A673 (cell line): ENCODE measurements around the gene ARHGEF6. TPM values are rescaled to one million over a fixed set of nuclear protein-coding genes. Genes with fewer than 3 reads are reported as not detected.

Experiments used
- BruUV-seq: library from RNA; stranded (reverse); fragments of 400-500 nt; replicated peaks from 2 replicates; lab custom pipeline; 2021; lab: Mats Ljungman, UMichigan
- CTCF ChIA-PET: fragments of 300-600 bp; sonication (Branson Sonifier 250); formaldehyde crosslinking; loops from one replicate; lab custom pipeline; 2022; ENCODE audit warnings: antibody characterized with exemption; lab: Charles Lee
- POLR2A ChIA-PET: fragments of 300-600 bp; sonication (Branson Sonifier 250); formaldehyde crosslinking; loops from one replicate; lab custom pipeline; 2022; ENCODE audit warnings: antibody characterized with exemption; ENCODE audit not compliant: low non-redundant PET; lab: Charles Lee
- DNase-seq: peaks from one replicate; pipeline ENCODE4 v3.0.0-alpha.2; 2015; ENCODE audit warnings: low spot score
- H3K27ac ChIP-seq: fragments of 200-600 bp; sonication (generic); 2 replicates; pipeline ENCODE4 v1.5.1; 2016; ENCODE audit warnings: mixed run types, low read depth, mild to moderate bottlenecking, mixed read lengths, antibody characterized with exemption, low read length; ENCODE audit not compliant: poor library complexity, severe bottlenecking
- H3K27me3 ChIP-seq: fragments of 200-600 bp; sonication (generic); replicated peaks from 2 replicates; pipeline ENCODE4 v1.6.1; 2017; ENCODE audit warnings: mixed run types, low read depth, mild to moderate bottlenecking, mixed read lengths, antibody characterized with exemption, low read length; ENCODE audit not compliant: insufficient read depth, poor library complexity
- H3K36me3 ChIP-seq: fragments of 200-600 bp; sonication (generic); 2 replicates; pipeline ENCODE4 v1.6.1; 2016; ENCODE audit warnings: mixed run types, mild to moderate bottlenecking, mixed read lengths, antibody characterized with exemption, low read length; ENCODE audit not compliant: insufficient read depth, poor library complexity, severe bottlenecking
- H3K4me1 ChIP-seq: fragments of 200-600 bp; sonication (generic); 2 replicates; pipeline ENCODE4 v1.6.1; 2017; ENCODE audit warnings: mixed run types, mild to moderate bottlenecking, mixed read lengths, antibody characterized with exemption, low read length; ENCODE audit not compliant: insufficient read depth, poor library complexity, severe bottlenecking
- H3K4me3 ChIP-seq: fragments of 200-600 bp; sonication (generic); 2 replicates; pipeline ENCODE4 v1.5.1; 2016; ENCODE audit warnings: low read depth, mixed run types, mild to moderate bottlenecking, mixed read lengths, low read length; ENCODE audit not compliant: poor library complexity, severe bottlenecking
- H3K9me3 ChIP-seq: fragments of 200-600 bp; sonication (generic); 2 replicates; pipeline ENCODE4 v1.6.1; 2016; ENCODE audit warnings: mixed run types, low read depth, mild to moderate bottlenecking, mixed read lengths, antibody characterized with exemption, low read length; ENCODE audit not compliant: poor library complexity, severe bottlenecking
- CTCF ChIP-seq: fragments of 300-800, 200-600 bp; sonication (generic); conservative IDR thresholded peaks from 2 replicates; pipeline ENCODE4 v1.5.1; 2017; ENCODE audit warnings: low read depth, mild to moderate bottlenecking, antibody characterized with exemption, low read length, moderate library complexity, mixed read lengths
- EZH2 ChIP-seq: fragments of 200-600 bp; sonication (generic); IDR thresholded peaks from 2 replicates; pipeline ENCODE4 v1.6.1; 2017; ENCODE audit warnings: borderline replicate concordance, low read depth, mild to moderate bottlenecking, mixed read lengths, antibody characterized with exemption, low read length; ENCODE audit not compliant: poor library complexity, severe bottlenecking
- intact Hi-C: fragments of 100-400 bp; cut with micrococcal nuclease; formaldehyde crosslinking; loops from one replicate; pipeline ENCODE4 v1.10.0; 2022; ENCODE audit not compliant: unreplicated experiment
- total RNA-seq: library from RNA; stranded (reverse); gene quantifications from 2 replicates; pipeline ENCODE4 v1.2.3, GENCODE V29; 2021

Gene ARHGEF6
- total RNA-seq, 1 experiment from 2014 or later = 11.4 TPM

- no peaks in the 10 kb centered on the region for H3K9me3 ChIP-seq
- no TSS peak for BruUV-seq
- ChIA-PET CTCF (no interaction called here), POLR2A (no interaction called here)
- intact Hi-C loops = no loop called here
- no peaks in the 10 kb centered on the region for H3K36me3 ChIP-seq
- DNase-seq = peak; percentile 56
- no peaks in the 10 kb centered on the region for H3K27me3 ChIP-seq
- H3K4me3 ChIP-seq = no peak overlapping the region
- no peak overlapping the region for H3K27ac ChIP-seq
- TF ChIP-seq CTCF = no peak
- TF ChIP-seq EZH2 = no peak
- peaks cover 15% of the 10 kb centered on the region for H3K4me1 ChIP-seq
Observed at GRCh38 chrX:136639506-136640176, 141.1 kb downstream of the ARHGEF6 start.

- no peaks in the 10 kb centered on the region for H3K27me3 ChIP-seq
- peaks cover 15% of the 10 kb centered on the region for H3K4me1 ChIP-seq
- no TSS peak for BruUV-seq
- no peak overlapping the region for H3K4me3 ChIP-seq
- DNase-seq = peak; percentile 30
- no peak overlapping the region for H3K27ac ChIP-seq
- H3K36me3 ChIP-seq = no peaks in the 10 kb centered on the region
- ChIA-PET CTCF (no interaction called here), POLR2A (no interaction called here)
- intact Hi-C loops = no loop called here
- TF ChIP-seq EZH2 = no peak
- TF ChIP-seq CTCF = no peak
- H3K9me3 ChIP-seq = no peaks in the 10 kb centered on the region
Observed at GRCh38 chrX:136636121-136636520, 144.6 kb downstream of the ARHGEF6 start.

GRCh38 chrX:136635235-136635634 lies 145.5 kb downstream of the ARHGEF6 start:
- DNase-seq = no peak
- H3K27me3 ChIP-seq = no peaks in the 10 kb centered on the region
- no TSS peak for BruUV-seq
- peaks cover 15% of the 10 kb centered on the region for H3K4me1 ChIP-seq
- intact Hi-C loops = no loop called here
- ChIA-PET POLR2A (no interaction called here), CTCF (no interaction called here)
- TF ChIP-seq EZH2 (no peak), CTCF (no peak)
- no peak overlapping the region for H3K27ac ChIP-seq
- H3K4me3 ChIP-seq = no peak overlapping the region
- no peaks in the 10 kb centered on the region for H3K9me3 ChIP-seq
- H3K36me3 ChIP-seq = no peaks in the 10 kb centered on the region
